Mucosa of descending colon (tissue), 3 donors: ENCODE measurements around the gene ADGRB2. TPM values are rescaled to one million over a fixed set of nuclear protein-coding genes. Genes with fewer than 3 reads are reported as not detected.

Source experiments
- ATAC-seq: fragments of 200-7000 bp; cut with Tn5 transposase; one replicate; pipeline ENCODE4 v1.9.1; 2020; ENCODE audit warnings: mild to moderate bottlenecking, moderate library complexity
- DNase-seq, 3 donors: peaks; one replicate each; pipeline ENCODE4 v3.0.0-alpha.2; 2020
- H3K36me3 ChIP-seq: fragments of 200-600 bp; one replicate; pipeline ENCODE4 v1.8.0; 2021; ENCODE audit warnings: low read depth, mild to moderate bottlenecking
- H3K4me1 ChIP-seq: fragments of 200-600 bp; one replicate; pipeline ENCODE4 v1.8.0; 2021; ENCODE audit warnings: low read depth, mild to moderate bottlenecking
- H3K4me3 ChIP-seq: fragments of 200-600 bp; one replicate; pipeline ENCODE4 v1.8.0; 2021; ENCODE audit warnings: mild to moderate bottlenecking
- H3K9me3 ChIP-seq: fragments of 200-600 bp; one replicate; pipeline ENCODE4 v1.8.0; 2021; ENCODE audit warnings: mild to moderate bottlenecking
- CTCF ChIP-seq: fragments of 200-600 bp; IDR thresholded peaks from one replicate; pipeline ENCODE4 v1.8.0; 2022; ENCODE audit warnings: antibody characterized with exemption, mild to moderate bottlenecking
- intact Hi-C, 2 donors: fragments of 100-400 bp; cut with DNase I in 1 of 2; cut with micrococcal nuclease in 1 of 2; formaldehyde crosslinking; loops; one replicate each; pipeline versions ENCODE4 v1.11.0 to v1.11.1; 2022; cut with DNase I, micrococcal nuclease
- total RNA-seq, 3 donors: library from RNA; stranded (reverse); fragmentation: NEBNext Ultra II Directional in 2 of 3; extraction: Animal tissue kit (Norgen Biotek cat#: 25700) in 2 of 3; gene quantifications; one replicate each; pipeline versions ENCODE4 v1.2.1 to v1.2.4, GENCODE V29; 2021 to 2023
- donor health status: DM: no; HTN: no; CAD: no; lungs with moderate emphysema.
- donor health status: DM: no; HTN: no; CAD: no.
- donor health status: DM: no; HTN: yes; CAD: no.

The ADGRB2 gene
- total RNA-seq, 3 donors from 2014 or later, result 0.55 to 3.8 (median 0.65) TPM

GRCh38 chr1:31752952-31753475 lies 11.1 kb downstream of the ADGRB2 start:
- DNase-seq (no peak), ATAC-seq (no peak)
- Histone ChIP-seq H3K36me3 (no peaks in the 10 kb centered on the region), H3K4me3 (no peak overlapping the region), H3K9me3 (no peaks in the 10 kb centered on the region), H3K4me1 (peaks cover 13% of the 10 kb centered on the region)
- intact Hi-C loops, result no loop called here
- no peak for TF ChIP-seq CTCF

DNA sequence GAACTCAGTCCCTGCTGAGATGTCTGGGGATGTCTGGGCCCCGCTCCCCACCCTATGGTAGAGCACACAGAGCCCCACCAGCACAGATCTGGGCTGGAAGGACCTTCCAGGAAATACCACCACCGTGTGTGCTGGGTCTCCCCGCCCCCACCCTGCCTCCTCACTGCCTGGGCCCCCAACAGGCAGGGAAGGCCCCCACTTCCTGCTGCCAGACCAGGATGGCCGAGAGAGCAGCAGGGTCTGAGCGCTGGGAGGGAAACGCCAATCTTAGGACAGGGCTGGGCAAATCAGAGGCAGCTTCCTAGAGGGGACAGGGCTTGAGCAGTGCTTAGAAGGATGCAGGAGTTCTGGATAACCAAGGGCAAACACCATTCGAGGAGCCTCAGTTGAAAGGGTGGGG lies 11.9 kb downstream of the ADGRB2 start:
- H3K9me3 ChIP-seq, result no peaks in the 10 kb centered on the region
- intact Hi-C loops, result no loop called here
- TF ChIP-seq CTCF, result no peak
- H3K36me3 ChIP-seq, result no peaks in the 10 kb centered on the region
- H3K4me3 ChIP-seq, result no peak overlapping the region
- DNase-seq (no peak), ATAC-seq (no peak)
- H3K4me1 ChIP-seq, result peaks cover 13% of the 10 kb centered on the region

DNA sequence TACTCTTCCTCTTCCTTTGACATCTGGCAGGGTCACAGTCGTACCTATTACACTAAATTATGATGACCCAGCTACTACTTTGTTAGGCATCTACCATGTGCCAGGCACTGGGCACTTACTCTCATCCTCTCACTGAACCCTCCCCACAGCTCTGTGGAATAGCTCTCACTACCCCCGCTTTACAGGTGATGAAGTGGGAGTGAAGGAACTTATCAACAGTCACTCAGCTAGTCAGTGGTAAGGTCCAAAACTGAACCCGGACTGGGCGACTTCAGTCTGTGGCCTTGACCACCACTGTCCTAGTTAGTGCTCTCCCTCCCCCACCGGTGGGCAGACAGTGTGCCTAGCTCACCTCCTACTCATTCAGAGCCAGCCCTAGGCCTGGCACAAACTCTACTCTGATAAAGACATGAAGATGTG lies 12.3 kb downstream of the ADGRB2 start:
- intact Hi-C loops, result no loop called here
- ATAC-seq (no peak), DNase-seq (no peak)
- no peak for TF ChIP-seq CTCF
- no peaks in the 10 kb centered on the region for H3K36me3 ChIP-seq
- H3K9me3 ChIP-seq, result no peaks in the 10 kb centered on the region
- peaks cover 13% of the 10 kb centered on the region for H3K4me1 ChIP-seq
- no peak overlapping the region for H3K4me3 ChIP-seq

DNA sequence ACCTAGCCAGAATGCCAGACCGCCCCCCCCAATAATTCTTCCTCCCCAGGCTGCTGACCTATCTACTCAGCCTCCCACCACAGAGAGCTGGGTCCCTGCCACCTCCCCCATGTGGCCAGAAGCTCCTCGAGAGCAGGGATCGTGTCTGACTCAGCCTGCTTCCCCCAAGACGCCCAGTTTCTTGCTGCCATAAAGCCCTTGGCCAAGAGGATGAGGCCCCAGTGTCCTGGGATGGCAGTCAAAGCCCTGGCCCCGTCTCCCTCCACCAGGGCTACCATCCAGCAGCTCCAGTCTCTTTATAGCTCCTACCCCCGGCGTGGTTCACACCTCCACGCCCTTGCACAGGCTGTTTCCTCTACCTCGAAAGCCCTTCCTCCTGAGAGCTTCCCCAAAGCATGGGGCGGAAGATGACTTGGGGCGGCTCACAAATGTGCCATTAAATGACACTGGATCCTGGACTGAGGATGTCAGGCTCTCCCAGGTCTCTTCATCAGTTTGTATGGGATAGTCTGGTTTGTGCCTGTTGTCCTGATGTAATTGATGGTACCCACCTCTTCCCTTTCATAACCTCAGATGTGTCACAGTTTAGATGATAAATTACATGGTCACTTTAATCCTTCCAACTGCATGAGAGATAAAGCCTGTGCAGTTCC lies 13.2 kb downstream of the ADGRB2 start:
- H3K9me3 ChIP-seq, result no peaks in the 10 kb centered on the region
- no peak for DNase-seq
- ATAC-seq, result peak; percentile 37
- no peaks in the 10 kb centered on the region for H3K36me3 ChIP-seq
- no peak for TF ChIP-seq CTCF
- no peak overlapping the region for H3K4me3 ChIP-seq
- peaks cover 13% of the 10 kb centered on the region for H3K4me1 ChIP-seq
- intact Hi-C loops, result no loop called here

GRCh38 chr1:31749785-31750735 lies 14.1 kb downstream of the ADGRB2 start:
- intact Hi-C loops, result no loop called here
- no peak for DNase-seq
- H3K9me3 ChIP-seq, result no peaks in the 10 kb centered on the region
- ATAC-seq, result no peak
- H3K4me1 ChIP-seq, result peaks cover 13% of the 10 kb centered on the region
- H3K4me3 ChIP-seq, result no peak overlapping the region
- H3K36me3 ChIP-seq, result no peaks in the 10 kb centered on the region
- TF ChIP-seq CTCF, result no peak
